ENCODE results near the gene SZT2.

GRCh38 chr1:43365678-43366077 is 24.0 kb upstream of the SZT2 start:
- TF ChIP-seq CTCF (IDR thresholded peaks at IDR 0.05) (no peak), AR (CRISPR knock-in tag; IDR thresholded peaks at IDR 0.05) (no peak), CBFB (CRISPR knock-in tag; IDR thresholded peaks at IDR 0.05; ENCODE audit: low read depth) (no peak), ZNF281 (CRISPR knock-in tag; IDR thresholded peaks at IDR 0.05) (no peak), ZNF671 (CRISPR knock-in tag; IDR thresholded peaks at IDR 0.05) (no peak), ATF1 (CRISPR knock-in tag; IDR thresholded peaks at IDR 0.05) (no peak), TCF7 (CRISPR knock-in tag; IDR thresholded peaks at IDR 0.05; ENCODE audit: low read depth) (no peak), FOXP1 (CRISPR knock-in tag; IDR thresholded peaks at IDR 0.05; ENCODE audit: borderline replicate concordance) (no peak), ESRRA (CRISPR knock-in tag; IDR thresholded peaks at IDR 0.05; ENCODE audit: borderline replicate concordance) (no peak), NFYB (CRISPR knock-in tag; conservative IDR thresholded peaks at IDR 0.05; ENCODE audit: low read depth) (no peak), ZBTB43 (CRISPR knock-in tag; IDR thresholded peaks at IDR 0.05) (no peak), NR3C1 (CRISPR knock-in tag; conservative IDR thresholded peaks at IDR 0.05; ENCODE audit: low read depth) (no peak)

Data from WTC11 (cell line).